ENCODE results near the gene ATOSB.

Gene ATOSB

DNA sequence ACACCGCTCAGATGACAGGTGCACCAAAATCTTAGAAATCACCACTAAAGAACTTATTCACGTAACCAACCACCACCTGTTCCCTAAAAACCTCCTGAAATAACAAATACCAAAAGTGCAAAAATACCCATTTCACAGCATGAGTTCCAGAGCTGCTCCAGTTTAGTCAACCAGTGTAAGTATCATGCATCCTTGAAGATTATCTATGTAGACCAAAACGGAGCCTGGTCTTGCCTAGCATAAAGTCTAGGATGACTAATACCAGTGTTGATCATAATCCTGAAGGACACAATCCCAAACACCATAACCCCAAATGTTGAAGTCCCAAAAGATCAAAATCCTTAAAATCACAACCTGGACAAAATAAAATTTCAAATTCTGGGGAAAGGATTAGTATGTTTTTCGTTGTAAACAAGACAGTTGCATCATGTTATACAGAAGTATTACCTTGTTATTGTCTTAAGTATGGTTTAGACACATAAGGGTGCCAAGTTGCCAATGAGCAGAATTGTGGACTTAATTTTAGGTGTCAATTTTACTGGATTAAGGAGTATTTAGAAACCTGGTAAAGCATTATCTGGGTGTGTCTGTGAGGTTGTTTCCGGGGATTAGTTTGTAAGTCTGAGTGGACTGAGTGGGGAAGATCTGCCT is 61.4 kb downstream of the ATOSB start:
- no peak for DNase-seq (ENCODE audit: low spot score)
